COLO668 (cell line): Measurements from ENCODE around the gene FBXW10B.
"Not testable (repeated sequence)": the region's sequence is repeated elsewhere in the genome, so short reads cannot be mapped to it uniquely, and the experiment has no call there.

Source experiments
- DNase-seq: peaks from one replicate; lab custom pipeline; 2025; ENCODE audit not compliant: unreplicated experiment; lab: John Stamatoyannopoulos, UW

FBXW10B gene, protein sequence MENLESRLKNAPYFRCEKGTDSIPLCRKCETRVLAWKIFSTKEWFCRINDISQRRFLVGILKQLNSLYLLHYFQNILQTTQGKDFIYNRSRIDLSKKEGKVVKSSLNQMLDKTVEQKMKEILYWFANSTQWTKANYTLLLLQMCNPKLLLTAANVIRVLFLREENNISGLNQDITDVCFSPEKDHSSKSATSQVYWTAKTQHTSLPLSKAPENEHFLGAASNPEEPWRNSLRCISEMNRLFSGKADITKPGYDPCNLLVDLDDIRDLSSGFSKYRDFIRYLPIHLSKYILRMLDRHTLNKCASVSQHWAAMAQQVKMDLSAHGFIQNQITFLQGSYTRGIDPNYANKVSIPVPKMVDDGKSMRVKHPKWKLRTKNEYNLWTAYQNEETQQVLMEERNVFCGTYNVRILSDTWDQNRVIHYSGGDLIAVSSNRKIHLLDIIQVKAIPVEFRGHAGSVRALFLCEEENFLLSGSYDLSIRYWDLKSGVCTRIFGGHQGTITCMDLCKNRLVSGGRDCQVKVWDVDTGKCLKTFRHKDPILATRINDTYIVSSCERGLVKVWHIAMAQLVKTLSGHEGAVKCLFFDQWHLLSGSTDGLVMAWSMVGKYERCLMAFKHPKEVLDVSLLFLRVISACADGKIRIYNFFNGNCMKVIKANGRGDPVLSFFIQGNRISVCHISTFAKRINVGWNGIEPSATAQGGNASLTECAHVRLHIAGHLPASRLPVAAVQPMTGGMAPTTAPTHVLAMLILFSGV

DNA sequence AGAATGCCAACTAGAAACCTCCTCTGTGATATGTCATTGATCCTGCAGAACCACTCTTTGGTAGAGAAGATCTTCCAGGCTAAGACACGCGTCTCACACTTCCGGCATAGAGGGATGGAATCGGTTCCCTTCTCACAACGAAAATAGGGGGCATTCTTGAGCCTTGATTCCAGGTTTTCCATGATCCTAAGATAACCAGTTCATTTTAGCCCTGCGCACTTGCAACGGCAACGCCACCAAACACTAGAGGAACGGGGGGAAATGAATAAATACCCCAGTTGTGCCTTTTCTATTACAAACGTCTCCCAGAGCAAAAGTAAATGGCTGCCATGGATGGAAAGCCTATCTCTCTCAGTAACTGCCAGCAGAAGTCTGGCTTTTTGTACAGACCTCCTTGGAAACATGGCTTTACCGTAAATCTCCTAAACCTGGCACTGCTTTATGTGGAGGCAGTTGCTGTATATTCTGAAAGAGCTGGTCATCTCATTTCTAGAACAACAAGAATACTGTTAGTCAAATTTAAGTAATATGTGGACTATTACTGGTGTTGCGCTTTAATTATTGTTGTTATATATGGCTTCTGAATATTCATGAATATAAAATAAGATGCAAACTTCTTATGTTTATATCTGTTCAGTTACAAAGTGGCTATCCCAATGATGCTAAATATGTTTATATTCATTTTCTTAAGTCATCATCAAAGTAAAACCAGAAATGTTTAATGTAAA is at the start of gene FBXW10B:
Gene FBXW10B (minus strand): TSS at position 374 of the 728 bp plus-strand sequence. CDS start 192 bp downstream, at position 182.
- not testable (repeated sequence) for DNase-seq

DNA sequence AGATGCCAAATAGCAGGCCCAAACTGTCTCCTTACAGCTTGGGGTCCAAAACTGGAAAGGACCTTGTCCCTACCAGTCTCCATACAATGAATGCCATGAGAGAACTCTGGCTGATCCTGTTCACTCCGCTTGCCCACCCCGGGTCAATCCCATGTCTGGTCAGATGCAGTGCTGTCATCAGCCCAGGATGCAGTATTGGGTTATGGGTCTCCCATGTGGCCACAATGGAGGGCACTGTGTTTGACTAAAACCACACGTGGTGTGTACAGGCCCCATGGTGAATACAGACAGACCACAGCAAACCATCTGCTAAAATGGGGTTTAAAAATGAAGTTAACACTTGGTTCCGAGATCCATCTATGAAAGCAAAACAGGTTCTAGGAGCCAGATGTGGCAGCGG is 44.2 kb upstream of the FBXW10B start:
- DNase-seq: no peak

- DNase-seq: no peak
Measured at GRCh38 chr17:15663176-15663575, 43.7 kb upstream of the FBXW10B start.

DNA sequence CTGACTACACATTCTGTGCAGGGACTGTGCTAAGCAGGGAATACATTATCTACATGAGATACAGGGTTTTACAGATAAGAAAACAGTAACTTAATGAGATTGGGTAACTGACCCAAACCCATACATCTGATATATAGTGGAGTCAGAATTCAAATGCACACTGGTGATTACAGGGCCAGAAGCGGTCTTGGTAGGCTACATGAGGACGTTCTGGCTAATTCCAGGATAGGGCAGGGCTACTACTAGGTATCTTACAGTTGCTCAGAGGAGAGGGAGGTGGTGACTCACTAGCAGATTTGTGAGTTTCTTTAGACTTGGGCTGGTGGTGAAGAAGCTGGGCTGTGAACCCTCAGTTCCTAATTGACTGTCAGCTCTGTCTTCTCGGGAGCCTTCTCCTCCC is 43.2 kb upstream of the FBXW10B start:
- no peak for DNase-seq

- no peak for DNase-seq
Measured at GRCh38 chr17:15660077-15660476, 40.6 kb upstream of the FBXW10B start.

DNA sequence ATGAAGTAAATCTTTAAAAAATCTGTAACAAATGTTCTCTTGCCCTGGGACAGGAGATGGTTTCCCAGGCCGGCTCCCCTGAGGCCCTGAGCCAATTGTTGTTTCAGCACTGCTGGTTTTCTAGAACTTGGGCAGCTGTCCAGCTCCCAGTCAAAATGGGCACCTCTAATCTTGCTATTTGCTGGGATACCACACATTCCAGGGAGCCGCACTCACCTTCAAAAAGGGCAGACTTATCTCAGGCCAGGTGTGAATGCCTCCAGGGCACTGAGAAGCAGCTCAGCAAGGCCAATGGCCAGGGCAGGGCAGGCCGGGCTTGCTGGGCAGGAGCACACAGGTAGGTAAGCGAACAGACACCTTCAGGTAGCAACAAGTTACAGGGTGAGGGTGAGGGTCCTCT is 40.2 kb upstream of the FBXW10B start:
- DNase-seq: no peak

DNA sequence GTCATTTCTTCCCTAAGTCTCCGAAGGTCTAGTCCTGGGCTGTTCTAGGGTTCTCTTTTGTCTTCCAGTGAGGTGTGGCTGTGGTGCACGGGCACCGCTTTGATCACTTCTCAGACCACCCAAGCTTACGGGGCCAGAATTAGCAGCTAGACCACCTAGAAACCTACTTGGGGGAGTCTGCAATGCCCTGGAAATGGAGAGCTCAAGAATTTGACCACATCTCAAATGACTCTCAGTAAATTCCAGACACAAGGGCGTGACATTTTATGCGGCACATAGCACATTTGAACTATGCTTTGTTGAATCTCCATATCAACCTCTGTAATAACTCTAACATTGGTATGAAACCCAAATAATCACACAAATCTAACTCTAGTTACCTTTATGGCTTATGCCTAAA is 39.7 kb upstream of the FBXW10B start:
- no peak for DNase-seq

GRCh38 chr17:15658296-15658695 is 38.8 kb upstream of the FBXW10B start:
- no peak for DNase-seq

- DNase-seq: no peak
Measured at GRCh38 chr17:15657868-15658267, 38.4 kb upstream of the FBXW10B start.

- no peak for DNase-seq
Measured at GRCh38 chr17:15654886-15655561, 35.5 kb upstream of the FBXW10B start.

DNA sequence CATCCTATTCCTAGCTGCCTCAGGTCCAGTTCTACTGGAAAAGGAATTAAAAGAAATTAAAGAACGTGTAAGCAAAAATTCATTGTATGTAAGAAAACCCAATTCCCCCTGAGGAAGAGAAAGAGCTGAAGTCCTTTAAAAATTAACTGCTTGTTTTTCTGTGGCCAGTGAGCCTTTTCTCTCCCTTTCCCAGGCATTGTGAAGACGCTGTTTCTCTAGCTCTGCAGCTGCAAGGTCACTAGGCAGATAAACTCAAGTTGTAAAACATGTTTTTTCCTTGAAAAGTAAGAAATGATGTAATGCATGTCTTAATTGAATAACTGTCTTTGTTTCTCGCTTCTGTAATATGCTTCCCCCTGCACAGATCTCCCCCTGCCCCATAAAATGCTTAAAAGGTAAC is 34.9 kb upstream of the FBXW10B start:
- DNase-seq: not testable (repeated sequence)

DNA sequence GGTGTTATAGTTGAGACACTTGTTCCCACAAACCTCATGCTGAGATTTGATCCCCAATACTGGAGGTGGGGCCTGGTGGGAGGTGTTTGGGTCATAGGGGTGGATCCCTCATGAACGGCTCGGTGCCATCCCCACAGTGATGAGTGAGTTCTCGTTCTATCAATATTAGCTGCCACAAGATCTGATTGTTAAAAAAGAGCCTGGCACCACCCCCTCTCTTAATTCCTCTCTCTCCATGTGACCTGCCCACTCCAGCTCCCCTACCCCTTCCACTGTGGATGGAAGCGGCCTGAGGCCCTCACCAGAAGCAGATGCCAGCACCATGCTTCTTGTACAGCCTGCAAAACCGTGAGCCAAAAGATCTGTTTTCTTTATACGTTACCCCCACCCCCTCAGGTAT is 33.5 kb upstream of the FBXW10B start:
- DNase-seq: no peak

DNA sequence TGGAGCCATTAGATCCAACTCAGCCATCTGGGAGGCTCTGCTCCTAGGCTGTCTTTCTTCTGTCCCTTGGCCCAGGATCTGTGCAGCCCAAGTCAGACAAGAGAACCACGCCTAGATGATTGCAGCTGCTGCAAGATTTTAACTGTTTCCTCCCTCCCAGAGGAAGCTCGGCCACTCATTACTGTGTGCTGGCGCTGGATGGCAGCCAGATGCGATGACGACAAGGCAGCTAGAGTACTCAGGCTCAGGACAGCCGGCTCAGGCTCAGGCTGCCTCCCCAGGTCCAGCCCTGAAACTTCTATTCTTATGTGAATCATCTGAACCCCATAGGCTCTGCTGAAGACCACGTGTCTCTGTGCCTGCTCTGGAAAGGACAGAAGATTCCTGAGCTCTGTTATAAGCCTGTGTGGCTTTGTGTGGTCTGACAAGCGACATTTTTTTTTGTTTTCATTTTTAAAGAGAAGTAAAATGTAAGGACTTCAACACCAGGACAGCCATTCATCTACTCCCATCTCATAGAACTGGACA is 32.1 kb upstream of the FBXW10B start:
- peak; percentile 82 for DNase-seq

DNA sequence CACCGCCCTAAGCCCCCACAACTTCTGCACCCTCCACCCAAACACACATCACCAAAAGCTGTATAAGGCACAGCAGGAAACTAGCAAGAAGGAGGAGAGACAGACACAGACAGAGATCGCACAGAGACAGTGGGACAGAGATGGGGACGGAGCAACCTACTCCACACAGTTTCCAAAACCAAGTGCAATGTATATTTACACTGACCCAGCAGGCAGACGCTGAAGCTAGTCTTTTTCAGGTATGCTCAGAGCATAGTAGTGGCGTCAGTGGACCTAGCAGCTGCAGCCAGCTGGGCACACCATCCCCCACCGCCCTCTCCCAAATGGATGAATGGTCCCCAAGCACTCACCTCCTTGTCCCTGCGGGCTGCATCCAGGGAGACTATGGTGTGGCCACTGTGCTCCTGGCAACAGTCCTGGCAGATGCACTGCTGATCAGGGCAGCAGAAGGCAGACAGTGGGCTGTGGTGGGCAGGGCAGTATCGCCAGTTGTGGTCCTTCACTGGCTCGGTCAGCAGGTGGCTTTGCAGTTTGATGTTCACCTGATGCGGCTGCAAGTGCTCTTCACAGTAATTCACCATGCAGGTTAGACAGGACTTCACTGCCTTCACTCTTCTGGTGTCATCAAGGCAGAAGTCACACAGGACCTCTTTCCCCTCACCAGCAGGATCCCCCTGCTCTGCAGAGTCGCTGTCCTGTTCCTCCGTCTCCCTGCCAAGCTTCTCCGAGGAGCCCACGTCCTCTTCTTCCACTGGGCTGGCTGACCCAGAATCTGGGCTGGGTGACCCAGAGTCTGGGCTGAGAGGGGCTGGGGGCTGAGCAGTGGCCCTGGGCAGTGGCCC is 31.5 kb upstream of the FBXW10B start:
- DNase-seq: peak; percentile 58

DNA sequence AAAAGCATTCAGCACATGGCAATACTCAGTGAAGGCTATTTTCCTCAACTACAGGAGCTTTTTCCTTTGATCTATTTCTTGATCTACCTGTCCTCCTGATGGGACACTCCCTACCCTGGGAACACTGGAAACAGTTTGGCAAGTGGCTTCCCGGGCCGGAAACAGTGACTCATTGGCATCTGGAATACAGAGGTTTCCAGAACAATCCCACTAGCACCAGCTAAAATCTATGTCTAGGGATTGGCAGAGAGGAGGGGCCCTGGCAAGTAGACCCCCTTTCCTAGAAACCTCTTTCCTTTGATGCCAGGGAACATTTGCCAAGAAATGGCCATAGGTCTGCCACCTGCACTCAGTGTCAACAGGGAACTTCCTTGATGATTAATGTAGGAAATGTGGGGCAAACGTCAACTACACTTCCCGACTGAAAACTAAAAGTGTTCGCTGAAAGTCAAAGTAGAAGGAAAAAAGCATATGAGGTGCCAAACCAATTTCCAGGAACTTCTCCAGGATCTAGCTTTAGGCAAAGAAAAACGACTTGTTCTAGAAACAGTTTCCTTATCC is 30.4 kb upstream of the FBXW10B start:
- peak; percentile 27 for DNase-seq

DNA sequence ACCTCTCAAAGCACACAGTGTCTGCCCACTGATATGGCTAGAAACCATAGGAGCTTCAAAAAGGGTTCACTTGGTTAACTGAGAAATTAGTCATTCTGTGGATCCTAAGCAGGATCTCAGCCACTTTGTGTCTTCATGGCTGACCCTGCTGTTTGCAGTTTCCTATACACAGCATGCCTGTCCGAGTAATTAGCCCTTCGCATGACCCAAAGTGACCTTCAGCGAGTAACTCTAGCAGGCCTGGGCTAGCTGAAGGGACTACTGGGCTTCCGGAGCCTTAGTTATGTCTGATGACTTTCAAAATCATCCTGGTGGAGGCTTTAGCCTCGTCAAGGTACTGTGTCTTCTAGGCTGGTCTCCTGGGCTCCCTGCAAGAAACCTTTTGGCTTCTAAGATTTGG is 28.9 kb upstream of the FBXW10B start:
- DNase-seq: no peak

DNA sequence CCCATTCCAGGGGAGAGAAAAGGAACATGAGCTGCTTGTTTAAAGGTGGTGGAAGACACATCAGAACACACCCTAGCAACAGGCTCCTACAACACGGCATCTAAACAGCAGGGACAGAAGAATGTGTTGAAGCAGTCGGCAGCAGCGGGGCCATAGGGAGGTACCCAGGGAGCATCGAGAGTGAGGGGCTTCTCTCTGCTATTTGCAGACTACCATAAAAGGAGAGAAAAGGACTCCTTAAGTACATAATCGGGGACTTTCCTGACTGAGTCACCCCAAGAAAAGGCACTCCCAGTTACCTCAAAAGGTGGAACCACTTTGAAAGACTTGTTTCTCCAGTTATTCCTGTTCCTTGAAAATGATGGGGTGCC is 26.4 kb upstream of the FBXW10B start:
- peak; percentile 51 for DNase-seq

GRCh38 chr17:15645099-15645941 is 25.8 kb upstream of the FBXW10B start:
- DNase-seq: peak; percentile 68
